Large intestine (tissue), 3 donors: ENCODE measurements around the gene RPH3AL. TPM values are rescaled to one million over a fixed set of nuclear protein-coding genes. Genes with fewer than 3 reads are reported as not detected.
"Not testable (repeated sequence)": the region's sequence is repeated elsewhere in the genome, so short reads cannot be mapped to it uniquely, and the experiment has no call there.

Source experiments
- DNase-seq, 2 donors: peaks; one replicate each; pipeline versions ENCODE4 v3.0.0 to v3.0.0-alpha.2; 2013
- H3K27ac ChIP-seq: one replicate; pipeline ENCODE4 v1.5.1; 2013; ENCODE audit warnings: low read length
- H3K27me3 ChIP-seq: 2 replicates; pipeline ENCODE4 v1.6.1; 2013; ENCODE audit warnings: low read length; ENCODE audit not compliant: control insufficient read depth, insufficient read depth
- H3K36me3 ChIP-seq: 2 replicates; pipeline ENCODE4 v1.6.1; 2013; ENCODE audit warnings: low read length; ENCODE audit not compliant: control insufficient read depth, insufficient read depth
- H3K4me1 ChIP-seq: one replicate; pipeline ENCODE4 v1.6.1; 2013; ENCODE audit warnings: low read length; ENCODE audit not compliant: control insufficient read depth, insufficient read depth
- H3K4me3 ChIP-seq: one replicate; pipeline ENCODE4 v1.5.1; 2013; ENCODE audit warnings: low read length
- H3K9me3 ChIP-seq: one replicate; pipeline ENCODE4 v1.6.1; 2013; ENCODE audit warnings: mild to moderate bottlenecking, low read depth, low read length, moderate library complexity; ENCODE audit not compliant: control insufficient read depth
- WGBS: methylation state at CpG from one replicate; pipeline ENCODE4 v1.1.5; 2013; ENCODE audit warnings: low lambda C conversion rate; ENCODE audit not compliant: insufficient coverage; 5-methylcytosine and 5-hydroxymethylcytosine counted together
- polyA plus RNA-seq: library from polyadenylated mRNA; unstranded; fragments of 120-200 nt; gene quantifications from one replicate; pipeline ENCODE4 v1.2.1, GENCODE V29; 2013

The RPH3AL gene
- polyA plus RNA-seq, 1 donor = 8.2 TPM

- Histone ChIP-seq H3K9me3 (no peaks in the 10 kb centered on the region), H3K27me3 (no peaks in the 10 kb centered on the region), H3K27ac (no peak overlapping the region), H3K36me3 (peaks cover 7% of the 10 kb centered on the region), H3K4me3 (no peak overlapping the region), H3K4me1 (no peaks in the 10 kb centered on the region)
- no CpG with 5 or more reads among the region's 8 CpGs for WGBS
- no peak for DNase-seq
Observed at GRCh38 chr17:247767-248166, 104.8 kb downstream of the RPH3AL start.

GRCh38 chr17:246851-247421, 105.7 kb downstream of the RPH3AL start:
- Histone ChIP-seq H3K27ac (no peak overlapping the region), H3K27me3 (no peaks in the 10 kb centered on the region), H3K4me3 (no peak overlapping the region), H3K36me3 (peaks cover 7% of the 10 kb centered on the region), H3K9me3 (no peaks in the 10 kb centered on the region), H3K4me1 (no peaks in the 10 kb centered on the region)
- no CpG with 5 or more reads among the region's 23 CpGs for WGBS
- DNase-seq = no peak

- DNase-seq = no peak
- WGBS = no CpG with 5 or more reads among the region's 14 CpGs
- Histone ChIP-seq H3K36me3 (peaks cover 7% of the 10 kb centered on the region), H3K27ac (no peak overlapping the region), H3K4me3 (no peak overlapping the region), H3K9me3 (no peaks in the 10 kb centered on the region), H3K4me1 (no peaks in the 10 kb centered on the region), H3K27me3 (no peaks in the 10 kb centered on the region)
Observed at GRCh38 chr17:246226-246625, 106.4 kb downstream of the RPH3AL start.

- Histone ChIP-seq H3K36me3 (peaks cover 7% of the 10 kb centered on the region), H3K4me1 (no peaks in the 10 kb centered on the region), H3K27me3 (no peaks in the 10 kb centered on the region), H3K9me3 (no peaks in the 10 kb centered on the region), H3K4me3 (no peak overlapping the region), H3K27ac (no peak overlapping the region)
- DNase-seq = no peak
- no CpG with 5 or more reads among the region's 13 CpGs for whole genome bisulfite sequencing
Observed at GRCh38 chr17:245611-246010, 107.0 kb downstream of the RPH3AL start.

DNA sequence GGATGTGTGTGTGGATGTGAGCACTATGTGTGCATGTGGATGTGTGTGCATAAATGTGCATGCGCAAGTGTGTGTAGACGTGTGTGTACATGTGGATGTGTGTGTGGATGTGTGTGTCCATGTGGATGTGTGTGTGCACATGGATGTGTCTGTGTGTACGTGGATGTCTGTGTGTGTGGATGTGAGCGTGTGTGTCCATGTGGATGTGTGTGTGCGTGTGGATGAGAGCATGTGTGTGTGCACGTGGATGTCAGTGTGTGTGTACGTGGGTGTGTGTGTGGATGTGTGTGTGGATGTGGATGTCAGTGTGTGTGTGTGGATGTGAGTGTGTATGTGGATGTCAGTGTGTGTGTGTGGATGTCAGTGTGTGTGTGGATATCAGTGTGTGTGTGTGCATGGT, 107.6 kb downstream of the RPH3AL start:
- H3K27ac ChIP-seq = no peak overlapping the region
- peaks cover 7% of the 10 kb centered on the region for H3K36me3 ChIP-seq
- H3K9me3 ChIP-seq = no peaks in the 10 kb centered on the region
- no peaks in the 10 kb centered on the region for H3K27me3 ChIP-seq
- no peak for DNase-seq
- no CpG with 5 or more reads among the region's 7 CpGs for WGBS
- H3K4me1 ChIP-seq = no peaks in the 10 kb centered on the region
- H3K4me3 ChIP-seq = no peak overlapping the region

DNA sequence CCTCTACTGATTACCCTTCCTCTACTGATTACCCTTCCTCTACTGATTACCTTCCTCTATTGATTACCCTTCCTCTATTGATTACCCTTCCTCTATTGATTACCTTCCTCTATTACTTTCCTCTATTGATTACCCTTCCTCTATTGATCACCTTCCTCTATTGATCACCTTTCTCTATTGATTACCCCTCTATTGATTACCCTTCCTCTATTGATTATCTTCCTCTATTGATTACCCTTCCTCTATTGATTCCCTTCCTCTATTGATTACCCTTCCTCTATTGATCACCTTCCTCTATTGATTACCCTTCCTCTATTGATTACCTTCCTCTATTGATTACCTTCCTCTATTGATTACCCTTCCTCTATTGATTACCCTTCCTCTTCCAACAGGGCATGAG, 108.7 kb downstream of the RPH3AL start:
- not testable (repeated sequence) for DNase-seq, H3K4me3 ChIP-seq, H3K9me3 ChIP-seq, H3K27ac ChIP-seq, H3K4me1 ChIP-seq, H3K36me3 ChIP-seq, H3K27me3 ChIP-seq

DNA sequence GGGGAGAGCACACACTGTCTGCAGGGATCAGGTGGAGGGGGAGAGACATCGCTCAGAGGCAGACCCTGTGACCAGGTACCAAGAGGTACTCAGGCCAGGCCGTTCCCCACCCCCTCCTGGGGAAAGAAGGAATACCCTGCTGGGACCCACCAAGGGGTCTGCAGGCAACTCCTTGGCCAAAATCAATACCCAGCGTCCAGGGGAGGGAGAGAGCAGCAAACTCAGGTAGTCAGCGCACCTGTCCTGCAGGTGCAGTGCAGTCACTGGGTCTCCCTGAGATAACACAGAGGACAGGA, 113.7 kb downstream of the RPH3AL start:
- Histone ChIP-seq H3K4me3 (no peak overlapping the region), H3K27me3 (no peaks in the 10 kb centered on the region), H3K36me3 (no peaks in the 10 kb centered on the region), H3K9me3 (peaks cover 4% of the 10 kb centered on the region), H3K27ac (no peak overlapping the region), H3K4me1 (no peaks in the 10 kb centered on the region)
- DNase-seq = no peak
- no CpG with 5 or more reads among the region's 4 CpGs for WGBS

- no peak for DNase-seq
- H3K36me3 ChIP-seq = no peaks in the 10 kb centered on the region
- peaks cover 4% of the 10 kb centered on the region for H3K9me3 ChIP-seq
- H3K27ac ChIP-seq = no peak overlapping the region
- H3K4me3 ChIP-seq = no peak overlapping the region
- 90% methylated on average over 5 of the region's 23 CpGs for WGBS
- no peaks in the 10 kb centered on the region for H3K27me3 ChIP-seq
- no peaks in the 10 kb centered on the region for H3K4me1 ChIP-seq
Observed at GRCh38 chr17:238071-238963, 114.3 kb downstream of the RPH3AL start.

GRCh38 chr17:237406-237955, 115.1 kb downstream of the RPH3AL start:
- no peak overlapping the region for H3K27ac ChIP-seq
- WGBS = no CpG with 5 or more reads among the region's 8 CpGs
- no peak for DNase-seq
- H3K36me3 ChIP-seq = no peaks in the 10 kb centered on the region
- no peaks in the 10 kb centered on the region for H3K4me1 ChIP-seq
- no peaks in the 10 kb centered on the region for H3K27me3 ChIP-seq
- peaks cover 4% of the 10 kb centered on the region for H3K9me3 ChIP-seq
- H3K4me3 ChIP-seq = no peak overlapping the region

GRCh38 chr17:236641-237405, 115.8 kb downstream of the RPH3AL start:
- Histone ChIP-seq H3K27ac (no peak overlapping the region), H3K9me3 (peaks cover 4% of the 10 kb centered on the region), H3K4me3 (no peak overlapping the region), H3K36me3 (no peaks in the 10 kb centered on the region), H3K4me1 (no peaks in the 10 kb centered on the region), H3K27me3 (no peaks in the 10 kb centered on the region)
- WGBS = no CpG with 5 or more reads among the region's 34 CpGs
- no peak for DNase-seq
